T-helper 17 cell (primary cell): ENCODE results near the gene VSX1. TPM values are rescaled to one million over a fixed set of nuclear protein-coding genes. Genes with fewer than 3 reads are reported as not detected.

Experiments used
- ATAC-seq: fragments of 150-1000 bp; cut with Tn5 transposase; 2 replicates; pipeline ENCODE4 v1.10.0; 2021; ENCODE audit warnings: mild to moderate bottlenecking, moderate library complexity
- DNase-seq, 3 donors: peaks; one replicate each; pipeline versions ENCODE4 v3.0.0 to v3.0.0-alpha.2; 2020 to 2021
- H3K9me3 ChIP-seq: one replicate; pipeline ENCODE4 v1.7.0; 2013; ENCODE audit warnings: low read length, mild to moderate bottlenecking; ENCODE audit not compliant: control insufficient read depth, poor library complexity, severe bottlenecking
- H3K27ac Mint-ChIP-seq: one replicate; pipeline ENCODE4 v1.8.0; 2022; ENCODE audit warnings: mild to moderate bottlenecking, moderate library complexity, mixed read lengths
- H3K27me3 Mint-ChIP-seq: one replicate; pipeline ENCODE4 v1.8.0; 2022; ENCODE audit warnings: mixed read lengths
- H3K36me3 Mint-ChIP-seq: one replicate; pipeline ENCODE4 v1.8.0; 2022; ENCODE audit warnings: low read depth, mixed read lengths
- H3K4me1 Mint-ChIP-seq: one replicate; pipeline ENCODE4 v1.8.0; 2022; ENCODE audit warnings: mild to moderate bottlenecking, mixed read lengths
- H3K4me3 Mint-ChIP-seq: one replicate; pipeline ENCODE4 v1.8.0; 2022; ENCODE audit warnings: mild to moderate bottlenecking, moderate library complexity, mixed read lengths
- total RNA-seq, 4 donors: library from RNA in 2 of 4; stranded (reverse) in 2 of 4; gene quantifications; one replicate each; pipeline ENCODE4 v1.2.3 and lab custom pipeline; 2022 to 2026

The VSX1 gene
- total RNA-seq, 2 donors from 2014 or later = not detected

DNA sequence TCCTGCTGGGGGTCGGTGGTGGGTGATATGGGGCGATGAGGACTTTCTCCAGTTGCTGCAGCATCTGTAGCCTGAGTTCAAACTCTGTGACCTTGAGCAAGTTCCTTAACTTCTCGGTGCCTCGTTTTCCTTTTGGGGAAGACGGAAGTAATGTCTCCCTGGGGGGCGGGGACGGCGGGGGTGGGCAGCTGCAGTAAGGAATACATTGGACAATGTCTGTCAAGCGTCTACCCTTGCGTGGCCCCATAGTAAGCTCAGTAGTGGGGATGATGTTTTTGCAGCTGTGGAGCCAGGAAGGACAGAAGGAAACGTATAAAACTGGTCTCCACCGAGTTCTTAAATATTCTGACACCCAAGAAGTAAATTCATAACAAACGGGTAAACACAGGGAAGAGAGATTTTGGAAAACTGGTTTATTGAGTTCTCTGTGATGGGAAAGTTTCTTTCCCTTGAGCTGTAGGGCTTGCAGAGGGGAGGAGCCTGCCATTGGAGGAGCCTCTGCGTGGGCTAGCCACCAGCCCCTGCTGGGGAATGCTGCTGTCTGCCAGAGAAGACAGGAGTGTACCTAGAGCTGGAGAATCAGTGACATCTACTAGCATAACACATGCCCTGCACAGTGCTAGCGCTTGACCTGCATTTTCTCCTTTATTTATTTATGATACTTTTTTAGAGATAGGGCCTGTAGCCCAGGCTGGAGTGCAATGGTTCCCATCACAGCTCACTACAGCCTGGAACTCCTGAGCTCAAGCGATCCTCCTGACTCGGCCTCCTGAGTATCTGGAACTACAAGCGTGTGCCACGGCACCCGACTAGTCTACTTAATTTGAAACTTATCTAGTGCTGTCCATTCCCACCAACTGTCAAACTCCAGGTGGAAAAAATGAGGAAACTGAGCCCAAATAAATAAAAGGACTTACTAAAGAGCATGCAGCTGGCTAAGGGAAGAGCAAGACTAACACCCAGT, 22.8 kb downstream of the VSX1 start:
- H3K9me3 ChIP-seq = no peaks in the 10 kb centered on the region
- H3K27ac Mint-ChIP-seq = peak overlapping the region; percentile 89
- H3K36me3 Mint-ChIP-seq = no peaks in the 10 kb centered on the region
- H3K27me3 Mint-ChIP-seq = peaks cover 15% of the 10 kb centered on the region
- peaks cover 34% of the 10 kb centered on the region for H3K4me1 Mint-ChIP-seq
- DNase-seq (peak in 1 of 3 donors; percentile 5), ATAC-seq (no peak)
- peak overlapping the region; percentile 90 for H3K4me3 Mint-ChIP-seq

GRCh38 chr20:25058051-25058846, 23.7 kb downstream of the VSX1 start, which contains the start of gene ACSS1:
Gene ACSS1 (minus strand): TSS chr20:25058139. CDS start chr20:25058102, 37 bp downstream.
- Mint-ChIP-seq H3K27ac (peak within 1 kb of the TSS; percentile 93), H3K27me3 (peaks cover 9% of the 10 kb centered on the region)

GRCh38 chr20:25057234-25058050, 24.5 kb downstream of the VSX1 start:
- H3K9me3 ChIP-seq = no peaks in the 10 kb centered on the region
- Mint-ChIP-seq H3K4me1 (peaks cover 41% of the 10 kb centered on the region), H3K36me3 (no peaks in the 10 kb centered on the region), H3K27me3 (peaks cover under 1% of the 10 kb centered on the region), H3K27ac (peak overlapping the region; percentile 93), H3K4me3 (peak overlapping the region; percentile 90)
- ATAC-seq = peak; percentile 77
- DNase-seq = peak; percentile 71 to 79 (median 75)

More at GRCh38 chr20:25058051-25058846, 23.7 kb downstream of the VSX1 start, which contains the start of gene ACSS1:
- Mint-ChIP-seq H3K36me3 (no peaks in the 10 kb centered on the region), H3K4me3 (peak within 1 kb of the TSS; percentile 90), H3K4me1 (peaks cover 43% of the 10 kb centered on the region)
- no peaks in the 10 kb centered on the region for H3K9me3 ChIP-seq
- ATAC-seq (peak; percentile 68), DNase-seq (peak; percentile 58 to 72 (median 69))

- H3K36me3 Mint-ChIP-seq = no peaks in the 10 kb centered on the region
- ATAC-seq = no peak
- H3K4me1 Mint-ChIP-seq = peaks cover 46% of the 10 kb centered on the region
- H3K27ac Mint-ChIP-seq = peak overlapping the region; percentile 93
- DNase-seq = no peak
- H3K9me3 ChIP-seq = no peaks in the 10 kb centered on the region
- H3K27me3 Mint-ChIP-seq = no peaks in the 10 kb centered on the region
- H3K4me3 Mint-ChIP-seq = peak overlapping the region; percentile 90
Observed at GRCh38 chr20:25056690-25057233, 25.2 kb downstream of the VSX1 start.

DNA sequence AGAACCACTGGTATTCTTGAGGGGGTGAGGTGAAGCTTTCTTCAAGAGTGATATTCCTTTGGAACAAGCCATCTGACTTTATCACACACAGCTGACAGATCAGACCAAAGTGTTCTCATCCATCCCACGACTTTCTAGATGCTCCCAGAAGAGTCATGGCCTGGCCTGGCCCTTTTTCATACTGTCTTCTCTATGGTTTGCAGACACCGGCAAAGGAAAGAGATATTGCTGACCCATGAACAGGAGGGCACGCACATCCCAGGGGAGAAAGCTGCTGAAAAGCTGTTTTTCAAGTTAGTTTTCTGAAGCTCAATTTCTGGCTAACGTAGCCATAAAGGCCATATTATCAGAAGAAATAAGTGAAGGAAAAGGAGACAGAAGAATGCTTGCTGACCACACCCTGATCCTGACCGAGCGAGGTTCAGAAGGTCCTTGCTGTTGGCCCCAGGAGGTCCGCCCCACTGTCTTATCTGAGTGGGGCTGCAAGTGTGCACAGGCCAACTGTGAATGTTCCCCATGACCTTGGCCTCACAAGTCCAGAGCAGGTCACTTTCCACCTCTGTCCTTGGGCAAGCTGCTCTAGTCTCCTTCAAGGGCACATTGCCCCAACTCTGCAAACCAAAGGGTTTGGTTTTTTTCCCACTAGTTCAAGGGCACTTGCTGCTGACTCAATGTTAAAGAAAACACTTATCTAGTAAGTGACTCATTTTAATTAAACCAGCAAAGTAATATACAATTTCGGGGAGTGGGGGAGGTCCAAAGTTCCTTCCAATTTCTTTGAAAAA, 26.0 kb downstream of the VSX1 start:
- Mint-ChIP-seq H3K36me3 (peaks cover 2% of the 10 kb centered on the region), H3K4me1 (peaks cover 50% of the 10 kb centered on the region), H3K27me3 (no peaks in the 10 kb centered on the region), H3K27ac (peak overlapping the region; percentile 93), H3K4me3 (peak overlapping the region; percentile 90)
- DNase-seq (no peak), ATAC-seq (no peak)
- H3K9me3 ChIP-seq = no peaks in the 10 kb centered on the region

DNA sequence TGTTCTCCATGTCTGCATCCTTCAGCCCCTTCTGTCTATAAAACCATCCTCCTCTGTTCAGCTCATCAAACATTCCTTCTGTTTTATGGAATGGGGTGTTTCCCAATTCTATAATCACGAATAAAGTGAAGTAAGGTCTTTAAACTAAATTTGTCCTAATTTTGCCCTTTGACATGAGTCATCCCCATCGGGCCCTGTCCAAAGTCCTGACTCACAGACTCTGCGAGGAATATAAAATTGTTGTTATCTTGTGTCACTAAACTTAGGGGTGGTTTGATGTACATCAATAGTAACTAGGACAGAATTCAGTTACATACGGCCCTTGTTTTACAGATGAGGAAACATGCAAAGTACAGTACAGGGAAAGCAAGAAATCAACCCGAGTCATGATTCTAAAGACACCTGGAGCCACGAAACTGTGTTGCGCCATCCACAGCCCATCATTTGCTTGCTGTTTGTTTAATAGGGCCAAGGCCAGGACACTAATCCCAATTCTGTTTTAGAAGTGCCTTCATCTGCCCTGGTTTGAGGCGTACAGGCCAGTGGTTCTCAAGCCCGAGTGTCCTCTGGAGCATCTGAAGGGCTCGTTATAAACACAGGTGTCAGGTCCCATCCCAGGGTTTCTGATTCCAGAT, 26.8 kb downstream of the VSX1 start:
- no peaks in the 10 kb centered on the region for H3K27me3 Mint-ChIP-seq
- peak overlapping the region; percentile 93 for H3K27ac Mint-ChIP-seq
- no peaks in the 10 kb centered on the region for H3K9me3 ChIP-seq
- H3K4me1 Mint-ChIP-seq = peaks cover 47% of the 10 kb centered on the region
- DNase-seq (no peak), ATAC-seq (no peak)
- H3K36me3 Mint-ChIP-seq = peaks cover 3% of the 10 kb centered on the region
- H3K4me3 Mint-ChIP-seq = peak overlapping the region; percentile 19

DNA sequence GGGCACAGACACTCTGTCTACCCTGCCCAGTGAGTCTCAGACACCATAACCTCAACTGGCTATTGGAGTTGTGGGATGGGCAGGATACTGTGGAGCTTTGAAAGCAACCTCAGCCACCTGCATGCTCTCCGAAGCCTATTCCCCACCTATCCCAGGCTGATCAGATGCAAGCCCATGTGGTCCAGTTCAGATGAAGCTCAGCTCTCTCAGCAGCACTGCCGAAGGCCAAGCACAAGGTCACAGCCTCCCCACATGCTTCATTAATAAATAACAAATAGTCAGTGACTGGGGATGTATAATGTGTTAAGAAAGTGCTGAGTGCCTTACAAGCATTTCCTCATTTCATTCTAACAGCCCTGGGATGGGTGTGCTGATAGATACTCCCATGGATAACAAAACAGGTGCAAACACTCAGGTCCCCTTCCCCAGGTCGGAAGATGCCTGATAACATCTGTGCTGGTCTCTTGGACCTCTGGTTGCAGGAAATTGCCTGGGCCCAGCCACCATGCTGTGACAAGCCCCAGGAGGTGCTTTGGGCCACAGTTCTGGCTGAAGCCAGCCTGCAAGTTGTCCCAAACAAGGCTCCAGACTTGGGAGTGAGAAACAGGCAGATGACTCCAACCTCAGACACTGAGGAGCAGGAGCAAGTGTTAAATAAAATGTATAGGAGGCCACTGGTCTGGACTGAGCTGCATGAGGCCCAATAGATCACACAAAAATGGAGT, 27.7 kb downstream of the VSX1 start:
- Mint-ChIP-seq H3K4me1 (peaks cover 49% of the 10 kb centered on the region), H3K27ac (peak overlapping the region; percentile 93), H3K36me3 (peaks cover 3% of the 10 kb centered on the region), H3K4me3 (peak overlapping the region; percentile 19), H3K27me3 (no peaks in the 10 kb centered on the region)
- no peak for DNase-seq
- ATAC-seq = no peak
- H3K9me3 ChIP-seq = no peaks in the 10 kb centered on the region

- H3K4me3 Mint-ChIP-seq = no peak overlapping the region
- H3K4me1 Mint-ChIP-seq = peaks cover 48% of the 10 kb centered on the region
- H3K27ac Mint-ChIP-seq = peak overlapping the region; percentile 93
- peaks cover 3% of the 10 kb centered on the region for H3K36me3 Mint-ChIP-seq
- ATAC-seq (no peak), DNase-seq (no peak)
- H3K9me3 ChIP-seq = no peaks in the 10 kb centered on the region
- H3K27me3 Mint-ChIP-seq = no peaks in the 10 kb centered on the region
Observed at GRCh38 chr20:25053255-25054031, 28.5 kb downstream of the VSX1 start.

DNA sequence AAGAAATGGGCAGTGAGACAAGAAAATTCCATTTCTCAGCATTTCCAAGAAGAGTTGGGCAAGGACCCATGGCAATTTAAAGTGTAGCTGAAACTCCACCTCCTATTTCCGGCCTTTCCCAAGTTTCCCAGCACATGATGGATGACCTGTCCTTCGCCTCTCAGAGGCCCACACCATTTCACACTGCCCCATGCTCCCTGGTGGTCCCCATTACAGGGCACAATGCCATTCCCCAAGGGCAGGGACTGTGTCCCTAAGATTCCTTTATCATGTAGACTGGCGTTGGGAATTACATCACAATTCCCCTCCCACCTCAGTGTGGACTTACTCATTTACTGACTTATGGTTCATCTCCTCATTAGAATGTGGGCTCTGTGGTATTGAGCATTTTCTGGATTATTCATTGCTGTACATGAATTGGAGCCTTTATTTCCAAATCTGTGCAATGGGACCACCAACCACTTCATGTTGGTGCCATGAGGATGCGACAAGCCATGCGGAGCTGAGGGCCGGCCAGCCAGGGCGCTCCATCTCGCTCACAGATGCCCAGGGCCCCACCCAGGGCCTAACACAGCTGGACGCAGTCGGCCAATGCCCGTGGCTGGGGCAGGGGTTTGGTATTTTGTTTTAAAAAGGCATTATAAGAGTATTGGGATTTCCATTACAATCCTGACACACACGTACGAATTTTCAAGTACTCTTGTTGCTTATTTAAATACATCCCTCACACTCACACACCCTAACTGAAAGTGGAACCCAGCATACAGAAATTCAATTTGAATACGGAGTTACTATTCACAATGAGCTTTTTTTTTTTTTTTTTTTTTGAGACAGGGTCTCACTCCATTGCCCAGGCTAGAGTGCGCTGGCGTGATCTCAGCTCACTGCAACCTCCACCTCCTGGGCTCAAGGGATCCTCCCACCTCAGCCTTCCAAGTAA, 29.4 kb downstream of the VSX1 start:
- Mint-ChIP-seq H3K27me3 (no peaks in the 10 kb centered on the region), H3K36me3 (peaks cover 3% of the 10 kb centered on the region), H3K27ac (peak overlapping the region; percentile 93), H3K4me3 (no peak overlapping the region), H3K4me1 (peaks cover 48% of the 10 kb centered on the region)
- DNase-seq (no peak), ATAC-seq (no peak)
- no peaks in the 10 kb centered on the region for H3K9me3 ChIP-seq
